HepG2 (cell line): ENCODE data around the gene FBXO10. TPM values are rescaled to one million over a fixed set of nuclear protein-coding genes. Genes with fewer than 3 reads are reported as not detected.

Source experiments
- AGO2 ChIP-seq: fragments of 200-400 bp; formaldehyde crosslinking; optimal IDR thresholded peaks from 2 replicates; pipeline ENCODE3; 2017; ENCODE audit warnings: mild to moderate bottlenecking, low read depth, low read length, moderate library complexity
- HNRNPH1 ChIP-seq: fragments of 200-400 bp; formaldehyde crosslinking; optimal IDR thresholded peaks from 2 replicates; pipeline ENCODE3; 2017; ENCODE audit warnings: mild to moderate bottlenecking, low read depth, low read length
- IRF9 ChIP-seq: sonication (generic); formaldehyde crosslinking; IDR thresholded peaks from 2 replicates; pipeline ENCODE4 v1.8.0; 2022; ENCODE audit warnings: missing genetic modification reagents, mild to moderate bottlenecking, borderline replicate concordance
- JARID2 ChIP-seq: sonication (generic); formaldehyde crosslinking; IDR thresholded peaks from 2 replicates; pipeline ENCODE4 v1.8.1; 2023; ENCODE audit warnings: missing genetic modification reagents, inconsistent platforms; ENCODE audit not compliant: insufficient replicate concordance
- MXI1 ChIP-seq: IDR thresholded peaks from 3 replicates; pipeline ENCODE4 v1.6.1; 2012; ENCODE audit warnings: low read depth, low read length, inconsistent platforms, borderline replicate concordance
- SOX5 ChIP-seq: IDR thresholded peaks from 2 replicates; pipeline ENCODE4 v1.6.1; 2016; ENCODE audit warnings: borderline replicate concordance
- SRSF4 ChIP-seq: fragments of 200-400 bp; formaldehyde crosslinking; IDR thresholded peaks from one replicate; pipeline ENCODE4 v1.6.1; 2018; ENCODE audit warnings: mild to moderate bottlenecking, low read depth, low read length, moderate library complexity; ENCODE audit not compliant: poor library complexity, severe bottlenecking
- TERF1 ChIP-seq: sonication (generic); formaldehyde crosslinking; IDR thresholded peaks from 2 replicates; pipeline ENCODE4 v1.8.0; 2022; ENCODE audit warnings: mild to moderate bottlenecking, missing genetic modification reagents, moderate library complexity
- TOPORS ChIP-seq: sonication (generic); formaldehyde crosslinking; IDR thresholded peaks from 2 replicates; pipeline ENCODE4 v1.8.0; 2023; ENCODE audit warnings: mild to moderate bottlenecking, missing genetic modification reagents
- ZNF280B ChIP-seq: sonication (generic); formaldehyde crosslinking; IDR thresholded peaks from 2 replicates; pipeline ENCODE4 v1.5.0; 2020; ENCODE audit warnings: missing genetic modification reagents, mild to moderate bottlenecking, borderline replicate concordance
- ZNF383 ChIP-seq: sonication (generic); formaldehyde crosslinking; IDR thresholded peaks from 2 replicates; pipeline ENCODE4 v1.4.0; 2020; ENCODE audit warnings: missing genetic modification reagents, mild to moderate bottlenecking, borderline replicate concordance
- ZNF781 ChIP-seq: sonication (generic); formaldehyde crosslinking; IDR thresholded peaks from 2 replicates; pipeline ENCODE4 v1.5.1; 2020; ENCODE audit warnings: borderline replicate concordance, mild to moderate bottlenecking, missing genetic modification reagents; ENCODE audit errors: not compliant biosample characterization
- ZNF879 ChIP-seq: sonication (generic); formaldehyde crosslinking; IDR thresholded peaks from 2 replicates; pipeline ENCODE4 v1.8.1; 2023; ENCODE audit warnings: missing genetic modification reagents
- polyA plus RNA-seq, 8 experiments: library from polyadenylated mRNA; depleted of rRNA in 3 of 8; stranded (reverse) in 7 of 8; unstranded in 1 of 8; fragments of >200 nt; fragmentation: Illumina TruSeq in 4 of 8; extraction: Trizol in 4 of 8; gene quantifications; 2 replicates each; pipeline versions ENCODE4 v1.2.1 to v1.2.3, GENCODE V29; 2011 to 2016; ENCODE audit warnings: low read depth in 4 of 8, missing spikeins in 1 of 8, mixed read lengths in 1 of 8; ENCODE audit not compliant: insufficient read depth in 1 of 8
- total RNA-seq, 5 experiments: library from RNA; depleted of rRNA; stranded (reverse); fragments of >200 nt; fragmentation: Illumina TruSeq; extraction: Trizol; gene quantifications; 2 replicates each; pipeline ENCODE4 v1.2.3, GENCODE V29; 2016; ENCODE audit warnings: low read depth in 1 of 5
- TF ChIP-seq, protein P1 (sequence below): sonication (generic); formaldehyde crosslinking; IDR thresholded peaks from 2 replicates; pipeline ENCODE4 v1.4.0; 2020; ENCODE audit warnings: missing genetic modification reagents
- TF ChIP-seq, protein P2 (sequence below), 2 experiments: IDR thresholded peaks; 2 replicates each; pipeline ENCODE4 v1.6.1; 2011 to 2012; ENCODE audit warnings: low read length in 2 of 2, borderline replicate concordance in 1 of 2, low read depth in 1 of 2, mild to moderate bottlenecking in 1 of 2, moderate library complexity in 1 of 2
- TF ChIP-seq, protein P3 (sequence below): sonication (generic); formaldehyde crosslinking; IDR thresholded peaks from 2 replicates; pipeline ENCODE4 v1.5.0; 2020; ENCODE audit warnings: missing genetic modification reagents

Gene FBXO10
- total and polyA plus RNA-seq, 2 of the 13 experiments (the other 11 are each of a cell fraction or from before 2014, with no cell fraction given), result 3.1 to 5.1 TPM

- TF ChIP-seq TERF1 (CRISPR knock-in tag) (no peak), HNRNPH1 (no peak), JARID2 (no peak), SOX5 (CRISPR knock-in tag) (peak; percentile 61), IRF9 (peak; percentile 96), SRSF4 (no peak), ZNF280B (CRISPR knock-in tag) (peak; percentile 98), AGO2 (peak; percentile 57), ZNF781 (CRISPR knock-in tag) (peak; percentile 98), ZNF383 (no peak; the same call in 1 of the 2 replicates), TOPORS (CRISPR knock-in tag) (0 out of 2 replicates have a peak, but pooled peaks have one; percentile 66), MXI1 (peak; percentile 80; the same call in 2 of the 3 replicates), ZNF879 (CRISPR knock-in tag) (peak; percentile 90; the same call in 1 of the 2 replicates)
- TF ChIP-seq, protein P1, sequence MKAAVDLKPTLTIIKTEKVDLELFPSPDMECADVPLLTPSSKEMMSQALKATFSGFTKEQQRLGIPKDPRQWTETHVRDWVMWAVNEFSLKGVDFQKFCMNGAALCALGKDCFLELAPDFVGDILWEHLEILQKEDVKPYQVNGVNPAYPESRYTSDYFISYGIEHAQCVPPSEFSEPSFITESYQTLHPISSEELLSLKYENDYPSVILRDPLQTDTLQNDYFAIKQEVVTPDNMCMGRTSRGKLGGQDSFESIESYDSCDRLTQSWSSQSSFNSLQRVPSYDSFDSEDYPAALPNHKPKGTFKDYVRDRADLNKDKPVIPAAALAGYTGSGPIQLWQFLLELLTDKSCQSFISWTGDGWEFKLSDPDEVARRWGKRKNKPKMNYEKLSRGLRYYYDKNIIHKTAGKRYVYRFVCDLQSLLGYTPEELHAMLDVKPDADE (CRISPR knock-in tag), result peak; percentile 69; the same call in 1 of the 2 replicates
- TF ChIP-seq, protein P2, sequence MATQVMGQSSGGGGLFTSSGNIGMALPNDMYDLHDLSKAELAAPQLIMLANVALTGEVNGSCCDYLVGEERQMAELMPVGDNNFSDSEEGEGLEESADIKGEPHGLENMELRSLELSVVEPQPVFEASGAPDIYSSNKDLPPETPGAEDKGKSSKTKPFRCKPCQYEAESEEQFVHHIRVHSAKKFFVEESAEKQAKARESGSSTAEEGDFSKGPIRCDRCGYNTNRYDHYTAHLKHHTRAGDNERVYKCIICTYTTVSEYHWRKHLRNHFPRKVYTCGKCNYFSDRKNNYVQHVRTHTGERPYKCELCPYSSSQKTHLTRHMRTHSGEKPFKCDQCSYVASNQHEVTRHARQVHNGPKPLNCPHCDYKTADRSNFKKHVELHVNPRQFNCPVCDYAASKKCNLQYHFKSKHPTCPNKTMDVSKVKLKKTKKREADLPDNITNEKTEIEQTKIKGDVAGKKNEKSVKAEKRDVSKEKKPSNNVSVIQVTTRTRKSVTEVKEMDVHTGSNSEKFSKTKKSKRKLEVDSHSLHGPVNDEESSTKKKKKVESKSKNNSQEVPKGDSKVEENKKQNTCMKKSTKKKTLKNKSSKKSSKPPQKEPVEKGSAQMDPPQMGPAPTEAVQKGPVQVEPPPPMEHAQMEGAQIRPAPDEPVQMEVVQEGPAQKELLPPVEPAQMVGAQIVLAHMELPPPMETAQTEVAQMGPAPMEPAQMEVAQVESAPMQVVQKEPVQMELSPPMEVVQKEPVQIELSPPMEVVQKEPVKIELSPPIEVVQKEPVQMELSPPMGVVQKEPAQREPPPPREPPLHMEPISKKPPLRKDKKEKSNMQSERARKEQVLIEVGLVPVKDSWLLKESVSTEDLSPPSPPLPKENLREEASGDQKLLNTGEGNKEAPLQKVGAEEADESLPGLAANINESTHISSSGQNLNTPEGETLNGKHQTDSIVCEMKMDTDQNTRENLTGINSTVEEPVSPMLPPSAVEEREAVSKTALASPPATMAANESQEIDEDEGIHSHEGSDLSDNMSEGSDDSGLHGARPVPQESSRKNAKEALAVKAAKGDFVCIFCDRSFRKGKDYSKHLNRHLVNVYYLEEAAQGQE (IDR thresholded peaks at IDR 0.05; ENCODE audit: borderline replicate concordance in 1 of 2, low read depth in 1 of 2, low read length in 2 of 2), result 0 out of 4 replicates have a peak, but pooled peaks of 1 of the 2 experiments have one; percentile 16
- TF ChIP-seq, protein P3, sequence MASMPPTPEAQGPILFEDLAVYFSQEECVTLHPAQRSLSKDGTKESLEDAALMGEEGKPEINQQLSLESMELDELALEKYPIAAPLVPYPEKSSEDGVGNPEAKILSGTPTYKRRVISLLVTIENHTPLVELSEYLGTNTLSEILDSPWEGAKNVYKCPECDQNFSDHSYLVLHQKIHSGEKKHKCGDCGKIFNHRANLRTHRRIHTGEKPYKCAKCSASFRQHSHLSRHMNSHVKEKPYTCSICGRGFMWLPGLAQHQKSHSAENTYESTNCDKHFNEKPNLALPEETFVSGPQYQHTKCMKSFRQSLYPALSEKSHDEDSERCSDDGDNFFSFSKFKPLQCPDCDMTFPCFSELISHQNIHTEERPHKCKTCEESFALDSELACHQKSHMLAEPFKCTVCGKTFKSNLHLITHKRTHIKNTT (CRISPR knock-in tag), result no peak
Measured at GRCh38 chr9:37592108-37592951, 16.1 kb upstream of the FBXO10 start, which contains the start of gene TOMM5 (continued).
